Activated CD8-positive, alpha-beta memory T cell treated with anti-CD3 and anti-CD28 coated beads, Interleukin-2, amount 50 U/mL, for 1 hour (primary cell): Measurements from ENCODE around the gene LDB2.
"Not testable (repeated sequence)": the region's sequence is repeated elsewhere in the genome, so short reads cannot be mapped to it uniquely, and the experiment has no call there.

Source experiments
- DNase-seq: peaks from one replicate; pipeline ENCODE4 v3.0.0-alpha.2; 2020; ENCODE audit errors: extremely low read depth

LDB2 gene

GRCh38 chr4:16897991-16898827 lies at the start of gene LDB2:
TSS of gene LDB2 (minus strand) at chr4:16898645.
- no peak for DNase-seq

GRCh38 chr4:16942491-16942890 lies 44.0 kb upstream of the LDB2 start:
- no peak for DNase-seq

GRCh38 chr4:16939178-16939577 lies 40.7 kb upstream of the LDB2 start:
- no peak for DNase-seq

- DNase-seq, result no peak
These were observed 40.1 kb upstream of the LDB2 start for GRCh38 chr4:16938512-16939040.

- DNase-seq, result no peak
These were observed 33.2 kb upstream of the LDB2 start for GRCh38 chr4:16931339-16932305.

- no peak for DNase-seq
These were observed 27.8 kb upstream of the LDB2 start for GRCh38 chr4:16926214-16926613.

GRCh38 chr4:16918716-16919115 lies 20.3 kb upstream of the LDB2 start:
- not testable (repeated sequence) for DNase-seq

- DNase-seq, result peak; percentile 5
These were observed 18.4 kb upstream of the LDB2 start for GRCh38 chr4:16916719-16917337.

GRCh38 chr4:16916031-16916430 lies 17.6 kb upstream of the LDB2 start:
- no peak for DNase-seq

- no peak for DNase-seq
These were observed 15.8 kb upstream of the LDB2 start for GRCh38 chr4:16914208-16914607.

GRCh38 chr4:16912896-16913295 lies 14.5 kb upstream of the LDB2 start:
- DNase-seq, result no peak

- no peak for DNase-seq
These were observed 10.8 kb upstream of the LDB2 start for GRCh38 chr4:16909281-16909680.

- no peak for DNase-seq
These were observed 10.1 kb upstream of the LDB2 start for GRCh38 chr4:16908377-16909021.

- DNase-seq, result no peak
These were observed 1.9 kb upstream of the LDB2 start for GRCh38 chr4:16900325-16900724.

- no peak for DNase-seq
These were observed 1.3 kb downstream of the LDB2 start for GRCh38 chr4:16896881-16897750.

GRCh38 chr4:16894406-16894805 lies 4.0 kb downstream of the LDB2 start:
- no peak for DNase-seq

- no peak for DNase-seq
These were observed 5.2 kb downstream of the LDB2 start for GRCh38 chr4:16893141-16893651.

GRCh38 chr4:16890651-16891050 lies 7.8 kb downstream of the LDB2 start:
- DNase-seq, result no peak

- DNase-seq, result no peak
These were observed 8.5 kb downstream of the LDB2 start for GRCh38 chr4:16889945-16890344.

GRCh38 chr4:16887887-16888286 lies 10.6 kb downstream of the LDB2 start:
- no peak for DNase-seq
